ENCODE data around the gene CD74.

Gene CD74

GRCh38 chr5:150448334-150448733 lies 35.6 kb upstream of the CD74 start:
- Histone ChIP-seq H3K79me2 (ENCODE audit: low read length) (peaks cover 34% of the 10 kb centered on the region), H3K9me3 (ENCODE audit: insufficient read depth, low read length) (no peaks in the 10 kb centered on the region), H3K4me1 (ENCODE audit: low read length) (peaks cover 12% of the 10 kb centered on the region), H3K4me2 (ENCODE audit: low read length) (peak overlapping the region; percentile 98), H3K36me3 (replicated peaks; ENCODE audit: low read depth, low read length) (peaks cover 53% of the 10 kb centered on the region), H2AFZ (ENCODE audit: low read depth, low read length) (no peak overlapping the region), H3K9ac (ENCODE audit: low read length) (peak overlapping the region; percentile 92), H4K20me1 (ENCODE audit: insufficient read depth, low read length) (peaks cover 39% of the 10 kb centered on the region), H3K4me3 (ENCODE audit: low read length) (peak overlapping the region; percentile 94), H3K27me3 (ENCODE audit: low read depth, low read length) (no peaks in the 10 kb centered on the region), H3K27ac (ENCODE audit: low read length) (peak overlapping the region; percentile 86)
- TF ChIP-seq CTCF (IDR thresholded peaks at IDR 0.05; ENCODE audit: low read depth, low read length) = no peak
- no peak for TF ChIP-seq EZH2phosphoT487 (IDR thresholded peaks at IDR 0.05; ENCODE audit: low read depth)

- TF ChIP-seq CTCF (IDR thresholded peaks at IDR 0.05; ENCODE audit: low read depth, low read length) = no peak
- TF ChIP-seq EZH2phosphoT487 (IDR thresholded peaks at IDR 0.05; ENCODE audit: low read depth) = no peak
- Histone ChIP-seq H3K4me1 (ENCODE audit: low read length) (peaks cover 12% of the 10 kb centered on the region), H3K79me2 (ENCODE audit: low read length) (peaks cover 34% of the 10 kb centered on the region), H3K27ac (ENCODE audit: low read length) (no peak overlapping the region), H3K27me3 (ENCODE audit: low read depth, low read length) (no peaks in the 10 kb centered on the region), H3K4me3 (ENCODE audit: low read length) (no peak overlapping the region), H3K9ac (ENCODE audit: low read length) (no peak overlapping the region), H3K9me3 (ENCODE audit: insufficient read depth, low read length) (no peaks in the 10 kb centered on the region), H3K4me2 (ENCODE audit: low read length) (no peak overlapping the region), H2AFZ (ENCODE audit: low read depth, low read length) (no peak overlapping the region), H4K20me1 (ENCODE audit: insufficient read depth, low read length) (peaks cover 39% of the 10 kb centered on the region), H3K36me3 (replicated peaks; ENCODE audit: low read depth, low read length) (peaks cover 53% of the 10 kb centered on the region)
These were observed 34.5 kb upstream of the CD74 start for GRCh38 chr5:150447188-150447587.

GRCh38 chr5:150446583-150446982 lies 33.9 kb upstream of the CD74 start:
- no peaks in the 10 kb centered on the region for H3K9me3 ChIP-seq (ENCODE audit: insufficient read depth, low read length)
- H3K4me2 ChIP-seq (ENCODE audit: low read length) = no peak overlapping the region
- peaks cover 34% of the 10 kb centered on the region for H3K79me2 ChIP-seq (ENCODE audit: low read length)
- no peak overlapping the region for H3K9ac ChIP-seq (ENCODE audit: low read length)
- no peak for TF ChIP-seq EZH2phosphoT487 (IDR thresholded peaks at IDR 0.05; ENCODE audit: low read depth)
- no peak for TF ChIP-seq CTCF (IDR thresholded peaks at IDR 0.05; ENCODE audit: low read depth, low read length)
- H3K4me1 ChIP-seq (ENCODE audit: low read length) = peaks cover 12% of the 10 kb centered on the region
- H4K20me1 ChIP-seq (ENCODE audit: insufficient read depth, low read length) = peaks cover 39% of the 10 kb centered on the region
- no peaks in the 10 kb centered on the region for H3K27me3 ChIP-seq (ENCODE audit: low read depth, low read length)
- no peak overlapping the region for H3K4me3 ChIP-seq (ENCODE audit: low read length)
- H3K27ac ChIP-seq (ENCODE audit: low read length) = no peak overlapping the region
- H2AFZ ChIP-seq (ENCODE audit: low read depth, low read length) = no peak overlapping the region
- H3K36me3 ChIP-seq (replicated peaks; ENCODE audit: low read depth, low read length) = peaks cover 53% of the 10 kb centered on the region

GRCh38 chr5:150446088-150446487 lies 33.4 kb upstream of the CD74 start:
- no peak overlapping the region for H3K9ac ChIP-seq (ENCODE audit: low read length)
- H3K27me3 ChIP-seq (ENCODE audit: low read depth, low read length) = no peaks in the 10 kb centered on the region
- H3K79me2 ChIP-seq (ENCODE audit: low read length) = peaks cover 34% of the 10 kb centered on the region
- peaks cover 53% of the 10 kb centered on the region for H3K36me3 ChIP-seq (replicated peaks; ENCODE audit: low read depth, low read length)
- TF ChIP-seq CTCF (IDR thresholded peaks at IDR 0.05; ENCODE audit: low read depth, low read length) = no peak
- no peak for TF ChIP-seq EZH2phosphoT487 (IDR thresholded peaks at IDR 0.05; ENCODE audit: low read depth)
- no peak overlapping the region for H3K27ac ChIP-seq (ENCODE audit: low read length)
- no peak overlapping the region for H3K4me3 ChIP-seq (ENCODE audit: low read length)
- H3K4me1 ChIP-seq (ENCODE audit: low read length) = peaks cover 12% of the 10 kb centered on the region
- H2AFZ ChIP-seq (ENCODE audit: low read depth, low read length) = no peak overlapping the region
- no peaks in the 10 kb centered on the region for H3K9me3 ChIP-seq (ENCODE audit: insufficient read depth, low read length)
- H4K20me1 ChIP-seq (ENCODE audit: insufficient read depth, low read length) = peaks cover 39% of the 10 kb centered on the region
- no peak overlapping the region for H3K4me2 ChIP-seq (ENCODE audit: low read length)

Data from OCI-LY3 (cell line).